SK-N-SH (cell line): ENCODE measurements around the gene FGF8. TPM values are rescaled to one million over a fixed set of nuclear protein-coding genes. Genes with fewer than 3 reads are reported as not detected.

ENCODE experiments used
- CTCF ChIA-PET: fragments of 300-600, 350-600 bp; formaldehyde crosslinking; extraction: SDS; loops from one replicate; lab custom pipeline; 2021; lab: Yijun Ruan, JAX
- POLR2A ChIA-PET: fragments of 350-600 bp; sonication (Branson Sonifier 250); formaldehyde crosslinking; extraction: SDS; loops from one replicate; lab custom pipeline; 2020; ENCODE audit warnings: antibody characterized with exemption, inconsistent platforms; lab: Yijun Ruan, JAX
- DNase-seq: peaks from one replicate; pipeline ENCODE4 v3.0.0; 2012
- H2AFZ ChIP-seq: fragments of 200-600 bp; sonication (generic); 2 replicates; pipeline ENCODE4 v1.8.1; 2016; ENCODE audit warnings: antibody characterized with exemption, mild to moderate bottlenecking, low read depth
- H3F3A ChIP-seq: fragments of 200-600 bp; sonication (generic); replicated peaks from 2 replicates; pipeline ENCODE3; 2016; ENCODE audit warnings: antibody characterized with exemption, mild to moderate bottlenecking; ENCODE audit not compliant: insufficient read depth
- H3K27ac ChIP-seq, 2 experiments: fragments of 200-500 bp in 1 of 2; fragments of 200-600 bp in 1 of 2; sonication (Bioruptor generic) in 1 of 2; sonication (generic), shearing (Covaris generic) in 1 of 2; 2 replicates each; pipeline versions ENCODE4 v1.5.1 to v1.6.1; 2014 to 2016; ENCODE audit warnings: low read depth in 2 of 2, inconsistent platforms in 1 of 2, low read length in 1 of 2, mild to moderate bottlenecking in 1 of 2, mixed read lengths in 1 of 2
- H3K27me3 ChIP-seq: fragments of 200-600 bp; sonication (generic), shearing (Covaris generic); 2 replicates; pipeline ENCODE4 v1.6.1; 2016; ENCODE audit warnings: mixed run types; ENCODE audit not compliant: insufficient read depth
- H3K36me3 ChIP-seq, 2 experiments: fragments of 200-500 bp in 1 of 2; fragments of 200-600 bp in 1 of 2; sonication (Bioruptor generic) in 1 of 2; sonication (generic) in 1 of 2; replicated peaks in 1 of 2; 2 replicates each; pipeline versions ENCODE3 to v1.5.1; 2014 to 2016; ENCODE audit warnings: low read length in 1 of 2, mild to moderate bottlenecking in 1 of 2; ENCODE audit not compliant: insufficient read depth in 2 of 2, control insufficient read depth in 1 of 2
- H3K4me1 ChIP-seq, 2 experiments: fragments of 200-500 bp in 1 of 2; fragments of 200-600 bp in 1 of 2; sonication (Bioruptor generic) in 1 of 2; sonication (generic), shearing (Covaris generic) in 1 of 2; 2 replicates each; pipeline versions ENCODE4 v1.5.1 to v1.6.1; 2014 to 2016; ENCODE audit warnings: low read depth in 1 of 2, low read length in 1 of 2, mixed run types in 1 of 2; ENCODE audit not compliant: insufficient read depth in 2 of 2, control insufficient read depth in 1 of 2
- H3K4me2 ChIP-seq: fragments of 200-600 bp; sonication (generic), shearing (Covaris generic); 2 replicates; pipeline ENCODE4 v1.6.1; 2017; ENCODE audit warnings: mixed run types
- H3K4me3 ChIP-seq, 2 experiments: fragments of 200-500 bp in 1 of 2; fragments of 200-600 bp in 1 of 2; sonication (Bioruptor generic) in 1 of 2; sonication (generic), shearing (Covaris generic) in 1 of 2; 2 replicates each; pipeline versions ENCODE4 v1.5.1 to v1.8.1; 2014 to 2016; ENCODE audit warnings: low read depth in 2 of 2, inconsistent platforms in 1 of 2, low read length in 1 of 2, mild to moderate bottlenecking in 1 of 2, mixed read lengths in 1 of 2, moderate library complexity in 1 of 2
- H3K79me2 ChIP-seq: fragments of 200-600 bp; sonication (generic); 2 replicates; pipeline ENCODE4 v1.8.1; 2017; ENCODE audit warnings: mild to moderate bottlenecking; ENCODE audit not compliant: insufficient read depth
- H3K9ac ChIP-seq: fragments of 200-600 bp; sonication (generic); 2 replicates; pipeline ENCODE4 v1.6.1; 2017; ENCODE audit warnings: mixed run types
- H3K9me2 ChIP-seq: fragments of 200-600 bp; sonication (generic); 2 replicates; pipeline ENCODE4 v1.6.1; 2017; ENCODE audit warnings: mixed run types
- H3K9me3 ChIP-seq: fragments of 200-600 bp; sonication (generic); 2 replicates; pipeline ENCODE4 v1.6.1; 2017; ENCODE audit warnings: mixed run types, mild to moderate bottlenecking, moderate library complexity
- H4K20me1 ChIP-seq: fragments of 200-600 bp; sonication (generic); 2 replicates; pipeline ENCODE4 v1.6.1; 2017; ENCODE audit warnings: mild to moderate bottlenecking, mixed run types; ENCODE audit not compliant: insufficient read depth
- CHD2 ChIP-seq: fragments of 150-350 bp; IDR thresholded peaks from 2 replicates; pipeline ENCODE4 v1.6.1; 2018; ENCODE audit warnings: low read length; ENCODE audit not compliant: partially characterized antibody
- EP300 ChIP-seq, 2 experiments: IDR thresholded peaks; 2 replicates each; pipeline versions ENCODE4 v1.4.0 to v1.6.1; 2012; ENCODE audit warnings: borderline replicate concordance in 1 of 2, low read depth in 1 of 2, low read length in 1 of 2
- EZH2phosphoT487 ChIP-seq: fragments of 200-600 bp; sonication (generic); IDR thresholded peaks from 2 replicates; pipeline ENCODE4 v1.6.1; 2017; ENCODE audit warnings: low read depth, mixed run types, mild to moderate bottlenecking, antibody characterized with exemption, moderate library complexity, borderline replicate concordance
- FOXM1 ChIP-seq: IDR thresholded peaks from 2 replicates; pipeline ENCODE4 v1.4.0; 2012; ENCODE audit warnings: low read depth, mild to moderate bottlenecking
- JUND ChIP-seq: IDR thresholded peaks from 2 replicates; pipeline ENCODE4 v1.4.0; 2012
- MEF2A ChIP-seq: IDR thresholded peaks from 2 replicates; pipeline ENCODE4 v1.4.0; 2012; ENCODE audit warnings: low read depth, borderline replicate concordance
- NFIC ChIP-seq: IDR thresholded peaks from 2 replicates; pipeline ENCODE4 v1.4.0; 2012; ENCODE audit warnings: borderline replicate concordance
- NRF1 ChIP-seq: IDR thresholded peaks from 2 replicates; pipeline ENCODE4 v1.6.1; 2012; ENCODE audit warnings: low read depth, mild to moderate bottlenecking, low read length
- POLR2AphosphoS5 ChIP-seq: IDR thresholded peaks from 2 replicates; pipeline ENCODE4 v1.6.1; 2012; ENCODE audit warnings: low read depth, low read length
- RAD21 ChIP-seq: IDR thresholded peaks from 2 replicates; pipeline ENCODE4 v1.6.1; 2012; ENCODE audit warnings: mild to moderate bottlenecking, low read length
- RCOR1 ChIP-seq: fragments of 150-350 bp; IDR thresholded peaks from 2 replicates; pipeline ENCODE4 v1.6.1; 2017; ENCODE audit warnings: antibody characterized with exemption, low read length
- RFX5 ChIP-seq: IDR thresholded peaks from 2 replicates; pipeline ENCODE4 v1.6.1; 2012; ENCODE audit warnings: mild to moderate bottlenecking, improper control_type of control experiment, low read length
- SIN3A ChIP-seq: IDR thresholded peaks from 2 replicates; pipeline ENCODE4 v1.6.1; 2012; ENCODE audit warnings: low read depth, mild to moderate bottlenecking, low read length, moderate library complexity, borderline replicate concordance
- YY1 ChIP-seq: IDR thresholded peaks from 2 replicates; pipeline ENCODE4 v1.4.0; 2012; ENCODE audit warnings: low read depth, mild to moderate bottlenecking
- WGBS: methylation state at CpG from one replicate; pipeline ENCODE4 v1.1.6; 2017; ENCODE audit warnings: low lambda C conversion rate; 5-methylcytosine and 5-hydroxymethylcytosine counted together
- polyA plus RNA-seq, 3 experiments: library from polyadenylated mRNA; depleted of rRNA; stranded (reverse); fragments of >200 nt; gene quantifications; 2 replicates each; pipeline ENCODE4 v1.2.3, GENCODE V29; 2012
- TF ChIP-seq, protein P1 (sequence below): IDR thresholded peaks from 2 replicates; pipeline ENCODE4 v1.4.0; 2012; ENCODE audit warnings: low read depth
- TF ChIP-seq, protein P2 (sequence below): fragments of 200-600 bp; sonication (generic); IDR thresholded peaks from 2 replicates; pipeline ENCODE4 v1.6.1; 2017; ENCODE audit warnings: antibody characterized with exemption, mild to moderate bottlenecking, moderate library complexity
- TF ChIP-seq, protein P3 (sequence below): IDR thresholded peaks from 2 replicates; pipeline ENCODE4; 2012
- TF ChIP-seq, protein P4 (sequence below): IDR thresholded peaks from 2 replicates; pipeline ENCODE4 v1.6.1; 2012; ENCODE audit warnings: mild to moderate bottlenecking, low read depth, low read length, moderate library complexity

The FGF8 gene, protein sequence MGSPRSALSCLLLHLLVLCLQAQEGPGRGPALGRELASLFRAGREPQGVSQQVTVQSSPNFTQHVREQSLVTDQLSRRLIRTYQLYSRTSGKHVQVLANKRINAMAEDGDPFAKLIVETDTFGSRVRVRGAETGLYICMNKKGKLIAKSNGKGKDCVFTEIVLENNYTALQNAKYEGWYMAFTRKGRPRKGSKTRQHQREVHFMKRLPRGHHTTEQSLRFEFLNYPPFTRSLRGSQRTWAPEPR
- polyA plus RNA-seq (2012; rRNA removed), result 0.34 TPM in 1 of 2 replicates, not detected in the other
- polyA plus RNA-seq (2012; cell fraction: cytosol; rRNA removed), result 0.06 TPM in 1 of 2 replicates, not detected in the other
- 1.1 and 1.8 TPM in 2 replicates for polyA plus RNA-seq (2012; cell fraction: nucleus; rRNA removed)

DNA sequence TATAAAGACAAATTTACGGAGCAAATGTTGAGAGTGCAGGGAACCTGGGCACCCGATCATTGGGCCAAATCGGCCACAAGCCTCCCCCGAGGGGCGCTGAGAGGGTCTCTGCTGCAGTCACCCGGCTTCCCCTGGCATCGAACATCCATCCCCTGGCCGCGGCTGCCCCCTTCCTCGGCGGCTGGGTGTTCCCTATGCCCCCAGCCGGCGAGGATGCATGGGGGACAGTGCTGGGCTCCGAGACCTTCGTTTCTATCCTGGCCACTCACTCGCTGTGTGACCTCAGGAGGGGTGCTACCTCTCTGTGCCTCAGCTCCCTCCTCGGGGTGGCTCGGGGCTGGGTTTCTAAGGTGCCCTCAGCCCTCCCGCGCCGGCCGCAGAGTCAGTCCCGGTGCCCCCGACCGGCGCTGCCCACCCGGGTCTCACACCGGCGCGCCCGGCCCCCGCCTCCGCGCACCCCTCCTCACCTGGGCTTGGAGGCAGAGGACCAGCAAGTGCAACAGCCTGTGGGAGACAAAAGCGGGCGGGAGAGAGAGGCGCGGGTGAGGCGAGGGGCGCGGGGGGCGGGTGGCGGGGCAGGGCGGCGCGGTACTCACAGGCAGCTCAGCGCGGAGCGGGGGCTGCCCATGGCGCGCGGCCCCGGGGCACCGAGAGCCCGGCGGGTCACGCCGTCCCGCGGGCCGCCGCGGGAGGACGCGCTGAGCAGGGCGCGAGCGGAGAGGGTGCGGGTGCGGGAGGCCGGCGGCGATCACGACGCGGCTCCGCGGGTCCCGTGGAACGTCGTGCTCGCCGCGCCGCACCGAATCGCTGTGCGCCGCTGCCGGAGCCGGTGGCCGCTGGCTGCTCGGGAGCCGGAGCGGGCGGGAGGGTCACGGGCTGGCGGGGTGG, at the start of gene FGF8:
TSS of gene FGF8 (minus strand) at position 842 of the 888 bp plus-strand sequence. CDS start at position 628, 214 bp downstream.
- Histone ChIP-seq H3K4me2 (peak within 1 kb of the TSS; percentile 63; the same call in 1 of the 2 replicates), H3K27ac (no peak within 1 kb of the TSS), H3K9ac (no peak within 1 kb of the TSS), H3K36me3 (no peaks in the 10 kb centered on the region), H3K4me3 (peak within 1 kb of the TSS in 1 of 2 experiments; percentile 48; a peak in 2 of 4 replicates), H2AFZ (no peak within 1 kb of the TSS), H3K4me1 (no peaks in the 10 kb centered on the region; a peak in 1 of 4 replicates), H3K9me3 (no peaks in the 10 kb centered on the region), H3F3A (no peaks in the 10 kb centered on the region), H3K9me2 (no peaks in the 10 kb centered on the region), H3K27me3 (no peaks in the 10 kb centered on the region), H3K79me2 (no peaks in the 10 kb centered on the region), H4K20me1 (no peaks in the 10 kb centered on the region)
- ChIA-PET CTCF (interaction anchor here (0.8 to 1.6 kb wide), 4 partner anchors 9 to 173 kb away, joined by 3 to 9 read pairs (median 4); no protein-coding TSS in a partner anchor), POLR2A (no interaction called here)
- TF ChIP-seq, protein P1, sequence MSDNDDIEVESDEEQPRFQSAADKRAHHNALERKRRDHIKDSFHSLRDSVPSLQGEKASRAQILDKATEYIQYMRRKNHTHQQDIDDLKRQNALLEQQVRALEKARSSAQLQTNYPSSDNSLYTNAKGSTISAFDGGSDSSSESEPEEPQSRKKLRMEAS, result no peak
- TF ChIP-seq YY1 (no peak), RAD21 (no peak), JUND (no peak), RFX5 (no peak), EP300 (IDR thresholded peaks at IDR 0.05; ENCODE audit: borderline replicate concordance in 1 of 2, low read depth in 1 of 2, low read length in 1 of 2) (no peak), POLR2AphosphoS5 (no peak), NRF1 (no peak), RCOR1 (no peak), CHD2 (no peak), EZH2phosphoT487 (no peak), SIN3A (no peak), NFIC (no peak), MEF2A (no peak), FOXM1 (no peak)
- TF ChIP-seq, protein P2, sequence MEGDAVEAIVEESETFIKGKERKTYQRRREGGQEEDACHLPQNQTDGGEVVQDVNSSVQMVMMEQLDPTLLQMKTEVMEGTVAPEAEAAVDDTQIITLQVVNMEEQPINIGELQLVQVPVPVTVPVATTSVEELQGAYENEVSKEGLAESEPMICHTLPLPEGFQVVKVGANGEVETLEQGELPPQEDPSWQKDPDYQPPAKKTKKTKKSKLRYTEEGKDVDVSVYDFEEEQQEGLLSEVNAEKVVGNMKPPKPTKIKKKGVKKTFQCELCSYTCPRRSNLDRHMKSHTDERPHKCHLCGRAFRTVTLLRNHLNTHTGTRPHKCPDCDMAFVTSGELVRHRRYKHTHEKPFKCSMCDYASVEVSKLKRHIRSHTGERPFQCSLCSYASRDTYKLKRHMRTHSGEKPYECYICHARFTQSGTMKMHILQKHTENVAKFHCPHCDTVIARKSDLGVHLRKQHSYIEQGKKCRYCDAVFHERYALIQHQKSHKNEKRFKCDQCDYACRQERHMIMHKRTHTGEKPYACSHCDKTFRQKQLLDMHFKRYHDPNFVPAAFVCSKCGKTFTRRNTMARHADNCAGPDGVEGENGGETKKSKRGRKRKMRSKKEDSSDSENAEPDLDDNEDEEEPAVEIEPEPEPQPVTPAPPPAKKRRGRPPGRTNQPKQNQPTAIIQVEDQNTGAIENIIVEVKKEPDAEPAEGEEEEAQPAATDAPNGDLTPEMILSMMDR, result no peak
- TF ChIP-seq, protein P3, sequence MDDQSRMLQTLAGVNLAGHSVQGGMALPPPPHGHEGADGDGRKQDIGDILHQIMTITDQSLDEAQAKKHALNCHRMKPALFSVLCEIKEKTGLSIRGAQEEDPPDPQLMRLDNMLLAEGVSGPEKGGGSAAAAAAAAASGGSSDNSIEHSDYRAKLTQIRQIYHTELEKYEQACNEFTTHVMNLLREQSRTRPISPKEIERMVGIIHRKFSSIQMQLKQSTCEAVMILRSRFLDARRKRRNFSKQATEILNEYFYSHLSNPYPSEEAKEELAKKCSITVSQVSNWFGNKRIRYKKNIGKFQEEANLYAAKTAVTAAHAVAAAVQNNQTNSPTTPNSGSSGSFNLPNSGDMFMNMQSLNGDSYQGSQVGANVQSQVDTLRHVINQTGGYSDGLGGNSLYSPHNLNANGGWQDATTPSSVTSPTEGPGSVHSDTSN, result no peak
- TF ChIP-seq, protein P4, sequence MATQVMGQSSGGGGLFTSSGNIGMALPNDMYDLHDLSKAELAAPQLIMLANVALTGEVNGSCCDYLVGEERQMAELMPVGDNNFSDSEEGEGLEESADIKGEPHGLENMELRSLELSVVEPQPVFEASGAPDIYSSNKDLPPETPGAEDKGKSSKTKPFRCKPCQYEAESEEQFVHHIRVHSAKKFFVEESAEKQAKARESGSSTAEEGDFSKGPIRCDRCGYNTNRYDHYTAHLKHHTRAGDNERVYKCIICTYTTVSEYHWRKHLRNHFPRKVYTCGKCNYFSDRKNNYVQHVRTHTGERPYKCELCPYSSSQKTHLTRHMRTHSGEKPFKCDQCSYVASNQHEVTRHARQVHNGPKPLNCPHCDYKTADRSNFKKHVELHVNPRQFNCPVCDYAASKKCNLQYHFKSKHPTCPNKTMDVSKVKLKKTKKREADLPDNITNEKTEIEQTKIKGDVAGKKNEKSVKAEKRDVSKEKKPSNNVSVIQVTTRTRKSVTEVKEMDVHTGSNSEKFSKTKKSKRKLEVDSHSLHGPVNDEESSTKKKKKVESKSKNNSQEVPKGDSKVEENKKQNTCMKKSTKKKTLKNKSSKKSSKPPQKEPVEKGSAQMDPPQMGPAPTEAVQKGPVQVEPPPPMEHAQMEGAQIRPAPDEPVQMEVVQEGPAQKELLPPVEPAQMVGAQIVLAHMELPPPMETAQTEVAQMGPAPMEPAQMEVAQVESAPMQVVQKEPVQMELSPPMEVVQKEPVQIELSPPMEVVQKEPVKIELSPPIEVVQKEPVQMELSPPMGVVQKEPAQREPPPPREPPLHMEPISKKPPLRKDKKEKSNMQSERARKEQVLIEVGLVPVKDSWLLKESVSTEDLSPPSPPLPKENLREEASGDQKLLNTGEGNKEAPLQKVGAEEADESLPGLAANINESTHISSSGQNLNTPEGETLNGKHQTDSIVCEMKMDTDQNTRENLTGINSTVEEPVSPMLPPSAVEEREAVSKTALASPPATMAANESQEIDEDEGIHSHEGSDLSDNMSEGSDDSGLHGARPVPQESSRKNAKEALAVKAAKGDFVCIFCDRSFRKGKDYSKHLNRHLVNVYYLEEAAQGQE, result no peak
- DNase-seq, result no peak
- 25% methylated on average over 13 of the region's 98 CpGs for WGBS
